ENCODE results near the gene SIRT7. TPM values are rescaled to one million over a fixed set of nuclear protein-coding genes. Genes with fewer than 3 reads are reported as not detected.

Gene SIRT7
- total and polyA plus RNA-seq, 2 donors from 2014 or later, result 17.4 to 25.2 TPM

GRCh38 chr17:81913394-81914102, 4.4 kb downstream of the SIRT7 start:
- Histone ChIP-seq H3K36me3 (ENCODE audit: control insufficient read depth in 2 of 3, insufficient read depth in 3 of 3, low read length in 3 of 3) (peaks cover 0 to 36% (median 21%) of the 10 kb centered on the region in 3 donors), H3K27ac (ENCODE audit: low read depth in 2 of 2, low read length in 2 of 2) (no peak overlapping the region), H3K9ac (ENCODE audit: low read length in 3 of 3) (no peak overlapping the region), H3K4me3 (ENCODE audit: low read length in 3 of 3) (no peak overlapping the region), H3K9me3 (ENCODE audit: control insufficient read depth in 2 of 3, insufficient read depth in 1 of 3, low read length in 3 of 3) (no peaks in the 10 kb centered on the region), H3K27me3 (ENCODE audit: control insufficient read depth, insufficient read depth, low read length) (no peaks in the 10 kb centered on the region), H3K4me1 (ENCODE audit: control insufficient read depth in 2 of 3, insufficient read depth in 2 of 3, low read depth in 1 of 3, low read length in 3 of 3) (peaks cover 0 to 16% (median 8%) of the 10 kb centered on the region in 3 donors)
- FAIRE-seq (no peak), DNase-seq (no peak)
- TF ChIP-seq CTCF (IDR thresholded peaks at IDR 0.05; ENCODE audit: borderline replicate concordance, extremely low read depth, insufficient read depth), result no peak
- intact Hi-C loops (cut with DNase I), result no loop called here

- Histone ChIP-seq H3K27me3 (ENCODE audit: control insufficient read depth, insufficient read depth, low read length) (no peaks in the 10 kb centered on the region), H3K9me3 (ENCODE audit: control insufficient read depth in 2 of 3, insufficient read depth in 1 of 3, low read length in 3 of 3) (no peaks in the 10 kb centered on the region), H3K36me3 (ENCODE audit: control insufficient read depth in 2 of 3, insufficient read depth in 3 of 3, low read length in 3 of 3) (peaks cover 0 to 44% (median 23%) of the 10 kb centered on the region in 3 donors), H3K4me3 (ENCODE audit: low read length in 3 of 3) (no peak overlapping the region), H3K27ac (ENCODE audit: low read depth in 2 of 2, low read length in 2 of 2) (no peak overlapping the region), H3K4me1 (ENCODE audit: control insufficient read depth in 2 of 3, insufficient read depth in 2 of 3, low read depth in 1 of 3, low read length in 3 of 3) (peaks cover 0 to 16% (median 8%) of the 10 kb centered on the region in 3 donors), H3K9ac (ENCODE audit: low read length in 3 of 3) (no peak overlapping the region)
- DNase-seq (no peak), FAIRE-seq (no peak)
- no peak for TF ChIP-seq CTCF (IDR thresholded peaks at IDR 0.05; ENCODE audit: borderline replicate concordance, extremely low read depth, insufficient read depth)
- intact Hi-C loops (cut with DNase I), result no loop called here
Observed at GRCh38 chr17:81912441-81913309, 5.3 kb downstream of the SIRT7 start.

GRCh38 chr17:81911969-81912368, 6.0 kb downstream of the SIRT7 start:
- Histone ChIP-seq H3K9me3 (ENCODE audit: control insufficient read depth in 2 of 3, insufficient read depth in 1 of 3, low read length in 3 of 3) (no peaks in the 10 kb centered on the region), H3K4me3 (ENCODE audit: low read length in 3 of 3) (no peak overlapping the region), H3K36me3 (ENCODE audit: control insufficient read depth in 2 of 3, insufficient read depth in 3 of 3, low read length in 3 of 3) (peaks cover 0 to 44% (median 24%) of the 10 kb centered on the region in 3 donors), H3K27ac (ENCODE audit: low read depth in 2 of 2, low read length in 2 of 2) (no peak overlapping the region), H3K4me1 (ENCODE audit: control insufficient read depth in 2 of 3, insufficient read depth in 2 of 3, low read depth in 1 of 3, low read length in 3 of 3) (peaks cover 0 to 13% (median 4%) of the 10 kb centered on the region in 3 donors), H3K27me3 (ENCODE audit: control insufficient read depth, insufficient read depth, low read length) (no peaks in the 10 kb centered on the region), H3K9ac (ENCODE audit: low read length in 3 of 3) (peak overlapping the region in 1 of 3 donors; percentile 26)
- no peak for TF ChIP-seq CTCF (IDR thresholded peaks at IDR 0.05; ENCODE audit: borderline replicate concordance, extremely low read depth, insufficient read depth)
- no peak for DNase-seq
- FAIRE-seq, result no peak
- intact Hi-C loops (cut with DNase I), result no loop called here

Measured in kidney (tissue), 14 donors.